ENCODE results near the gene CMSS1.

DNA sequence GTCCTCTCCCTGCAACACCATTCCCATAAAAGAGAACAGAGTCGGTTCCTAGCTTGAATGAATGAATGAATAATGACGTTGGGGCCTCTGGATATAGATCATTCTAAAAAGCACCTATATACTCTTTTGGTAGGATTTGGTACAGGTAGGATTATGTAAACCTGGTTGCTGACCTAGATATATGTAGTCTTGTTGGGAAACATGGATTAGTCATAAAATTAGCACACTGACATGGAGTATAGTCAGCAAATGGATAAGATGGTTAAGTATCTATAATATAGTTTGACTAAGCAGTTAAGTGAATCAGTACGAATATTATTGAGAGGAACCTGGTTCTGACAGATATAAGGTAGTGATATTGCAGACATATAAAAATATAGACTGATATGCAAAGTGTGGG is 154.1 kb downstream of the CMSS1 start:
- TF ChIP-seq POLR2A (IDR thresholded peaks at IDR 0.05; ENCODE audit: low read depth, low read length) (no peak), TAF1 (IDR thresholded peaks at IDR 0.05; ENCODE audit: borderline replicate concordance, low read depth, low read length) (no peak), POLR2AphosphoS5 (IDR thresholded peaks at IDR 0.05; ENCODE audit: low read depth, low read length) (no peak)
